SU-DHL-6 (cell line): ENCODE measurements around the gene MAST4.

ENCODE experiments used
- CTCF ChIP-seq: fragments of 200-600 bp; sonication (generic); IDR thresholded peaks from one replicate; pipeline ENCODE4 v1.5.1; 2017; ENCODE audit warnings: antibody characterized with exemption, mild to moderate bottlenecking, low read length, moderate library complexity; ENCODE audit not compliant: insufficient read depth, poor library complexity, severe bottlenecking
- EZH2phosphoT487 ChIP-seq: fragments of 200-600 bp; sonication (generic), shearing (Covaris generic); conservative IDR thresholded peaks from 2 replicates; pipeline ENCODE4 v1.6.1; 2018; ENCODE audit warnings: mild to moderate bottlenecking, antibody characterized with exemption, low read length, moderate library complexity, mixed read lengths

- TF ChIP-seq CTCF (no peak), EZH2phosphoT487 (no peak)
Measured at GRCh38 chr5:66643387-66643786, 47.2 kb downstream of the MAST4 start.
